Keratinocyte (primary cell): ENCODE data around the gene MPO. TPM values are rescaled to one million over a fixed set of nuclear protein-coding genes. Genes with fewer than 3 reads are reported as not detected.
A peak's percentile ranks its signal among the peaks of the same experiment; 100 is the strongest.

Source experiments
- DNase-seq: peaks from one replicate; pipeline ENCODE4 v3.0.0-alpha.2; 2011; ENCODE audit warnings: low read depth, missing footprints, low spot score
- FAIRE-seq: peaks from 2 replicates; lab custom pipeline; 2011; peaks lifted over from hg19 to GRCh38; lab: Jason Lieb, UNC
- H2AFZ ChIP-seq: 2 replicates; pipeline ENCODE4 v1.6.0; 2012; ENCODE audit warnings: low read length, control low read depth, inconsistent platforms; ENCODE audit not compliant: control insufficient read depth
- H3K27ac ChIP-seq: 2 replicates; pipeline ENCODE4 v1.5.1; 2011; ENCODE audit warnings: low read length; ENCODE audit not compliant: control insufficient read depth, insufficient read depth
- H3K27me3 ChIP-seq: 3 replicates; pipeline ENCODE4 v1.6.0; 2011; ENCODE audit warnings: low read length; ENCODE audit not compliant: control insufficient read depth, insufficient read depth; ENCODE audit errors: extremely low read depth
- H3K36me3 ChIP-seq, 2 experiments: 2 replicates in 1 of 2; 3 replicates in 1 of 2; pipeline ENCODE4 v1.5.1; 2011; ENCODE audit warnings: low read length in 2 of 2, mild to moderate bottlenecking in 1 of 2; ENCODE audit not compliant: control insufficient read depth in 2 of 2, insufficient read depth in 2 of 2; ENCODE audit errors: extremely low read depth in 1 of 2
- H3K4me1 ChIP-seq: 3 replicates; pipeline ENCODE4 v1.5.1; 2011; ENCODE audit warnings: low read length; ENCODE audit not compliant: control insufficient read depth, insufficient read depth; ENCODE audit errors: extremely low read depth
- H3K4me2 ChIP-seq: 3 replicates; pipeline ENCODE4 v1.6.0; 2011; ENCODE audit warnings: low read depth, low read length; ENCODE audit not compliant: control insufficient read depth, insufficient read depth; ENCODE audit errors: extremely low read depth
- H3K4me3 ChIP-seq, 3 experiments: fragments of 200-600 bp in 1 of 3; sonication (generic) in 1 of 3; 2 replicates in 2 of 3; 3 replicates in 1 of 3; pipeline ENCODE4 v1.5.1; 2011 to 2016; ENCODE audit warnings: low read length in 3 of 3, mild to moderate bottlenecking in 3 of 3, control low read depth in 2 of 3, inconsistent platforms in 1 of 3, low read depth in 1 of 3, mixed read lengths in 1 of 3, mixed run types in 1 of 3, moderate library complexity in 1 of 3; ENCODE audit not compliant: control insufficient read depth in 2 of 3, insufficient read depth in 2 of 3; ENCODE audit errors: extremely low read depth in 1 of 3
- H3K79me2 ChIP-seq: 2 replicates; pipeline ENCODE4 v1.6.0; 2012; ENCODE audit warnings: low read length; ENCODE audit not compliant: control insufficient read depth, insufficient read depth
- H3K9ac ChIP-seq: 3 replicates; pipeline ENCODE4 v1.6.0; 2011; ENCODE audit warnings: low read length; ENCODE audit not compliant: control insufficient read depth, insufficient read depth; ENCODE audit errors: extremely low read depth
- H3K9me1 ChIP-seq: 3 replicates; pipeline ENCODE4 v1.6.0; 2011; ENCODE audit warnings: low read length; ENCODE audit not compliant: control insufficient read depth, insufficient read depth; ENCODE audit errors: extremely low read depth
- H3K9me3 ChIP-seq: 2 replicates; pipeline ENCODE4 v1.5.1; 2012; ENCODE audit warnings: low read depth, low read length; ENCODE audit not compliant: control insufficient read depth
- H4K20me1 ChIP-seq: 3 replicates; pipeline ENCODE4 v1.6.0; 2011; ENCODE audit warnings: low read length; ENCODE audit not compliant: control insufficient read depth, insufficient read depth; ENCODE audit errors: extremely low read depth
- CTCF ChIP-seq, 3 experiments: IDR thresholded peaks in 1 of 3; conservative IDR thresholded peaks in 1 of 3; optimal IDR thresholded peaks in 1 of 3; 2 replicates in 2 of 3; 3 replicates in 1 of 3; pipeline versions ENCODE3 to v1.5.1; 2011; ENCODE audit warnings: low read length in 3 of 3, mild to moderate bottlenecking in 3 of 3, moderate library complexity in 2 of 3, control low read depth in 1 of 3, inconsistent platforms in 1 of 3; ENCODE audit not compliant: insufficient read depth in 2 of 3; ENCODE audit errors: extremely low read depth in 1 of 3
- EZH2 ChIP-seq: IDR thresholded peaks from one replicate; pipeline ENCODE4 v1.6.1; 2012; ENCODE audit warnings: inconsistent platforms, mild to moderate bottlenecking, low read length, moderate library complexity
- dilution Hi-C: fragments of 300-500 bp; cut with MboI; formaldehyde crosslinking; loops from one replicate; pipeline ENCODE4 v1.7.0; 2020; ENCODE audit warnings: low sequenced_read_pairs; ENCODE audit not compliant: extremely low pct_ligation_motif_present
- polyA plus RNA-seq, 5 experiments: library from polyadenylated mRNA; depleted of rRNA in 3 of 5; stranded (reverse) in 3 of 5; stranded (forward) in 1 of 5; unstranded in 1 of 5; fragments of >200 nt; gene quantifications; 1 replicate in 1 of 5; 2 replicates in 3 of 5; 3 replicates in 1 of 5; pipeline versions ENCODE4 v1.2.1 to v1.2.3, GENCODE V29; 2011 to 2012; ENCODE audit warnings: missing spikeins in 2 of 5, low read depth in 1 of 5, low replicate concordance in 1 of 5

The MPO gene
- polyA plus RNA-seq, 1 donor (not counting 4 experiments of a cell fraction or from before 2014, with no cell fraction given) = not detected

DNA sequence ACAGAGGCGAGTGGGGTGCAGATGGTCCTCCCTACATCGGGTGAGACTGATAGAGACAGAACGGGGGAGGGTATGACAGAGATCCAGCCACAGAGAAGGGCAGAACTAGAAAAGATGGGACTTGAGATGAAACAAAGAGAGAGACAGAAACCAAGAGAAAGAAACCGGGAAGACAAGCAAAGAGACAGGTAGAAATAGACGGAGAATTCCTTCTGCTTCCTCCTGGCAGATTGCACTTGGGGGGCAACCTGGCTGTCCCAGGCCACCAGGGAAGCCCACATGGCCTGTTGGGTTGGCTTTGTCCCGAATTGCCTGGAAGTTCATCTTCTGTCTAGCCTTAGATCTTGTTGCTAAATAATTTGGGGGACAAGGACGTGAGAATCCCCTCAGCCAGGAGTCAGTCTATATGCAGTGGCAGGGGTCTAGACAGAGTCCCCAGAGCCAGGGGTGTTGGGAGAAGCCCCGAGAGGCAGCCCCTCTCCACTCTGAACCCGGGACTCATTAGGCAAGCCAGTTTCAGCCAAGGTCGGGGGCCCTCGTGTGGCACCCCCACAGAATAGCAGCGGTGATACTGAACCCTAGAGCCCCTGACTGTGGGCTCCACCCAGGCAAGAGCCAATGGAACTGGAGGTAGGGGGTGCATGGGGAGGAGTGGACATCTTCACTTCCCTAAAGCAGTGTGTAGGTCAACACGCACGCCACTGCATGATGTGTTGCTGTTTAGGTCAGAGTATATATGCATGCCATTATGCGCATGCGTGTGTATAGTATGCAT lies 48.5 kb upstream of the MPO start:
- H3K27ac ChIP-seq = no peak overlapping the region
- no peak overlapping the region for H3K4me3 ChIP-seq
- peaks cover 45% of the 10 kb centered on the region for H3K27me3 ChIP-seq
- peak; percentile 5 to 28 (median 20) for TF ChIP-seq CTCF (optimal IDR thresholded peaks at IDR 0.05 in 1 of 3, IDR thresholded peaks at IDR 0.05 in 1 of 3, conservative IDR thresholded peaks at IDR 0.05 in 1 of 3; ENCODE audit: extremely low read depth in 1 of 3, insufficient read depth in 2 of 3, low read length in 3 of 3)
- no peak for TF ChIP-seq EZH2
- H3K9me1 ChIP-seq = no peaks in the 10 kb centered on the region
- dilution Hi-C loops = no loop called here
- H3K4me2 ChIP-seq = no peak overlapping the region
- no peaks in the 10 kb centered on the region for H3K36me3 ChIP-seq
- peaks cover 3% of the 10 kb centered on the region for H3K4me1 ChIP-seq
- no peak overlapping the region for H3K9ac ChIP-seq
- DNase-seq (no peak), FAIRE-seq (no peak)
- H2AFZ ChIP-seq = no peak overlapping the region
- no peaks in the 10 kb centered on the region for H4K20me1 ChIP-seq
- no peaks in the 10 kb centered on the region for H3K79me2 ChIP-seq
- H3K9me3 ChIP-seq = no peaks in the 10 kb centered on the region

- Histone ChIP-seq H3K4me1 (peaks cover 3% of the 10 kb centered on the region), H3K9me1 (no peaks in the 10 kb centered on the region), H4K20me1 (no peaks in the 10 kb centered on the region), H3K79me2 (no peaks in the 10 kb centered on the region), H3K27ac (no peak within 1 kb of the TSS), H2AFZ (no peak within 1 kb of the TSS), H3K36me3 (no peaks in the 10 kb centered on the region), H3K9me3 (no peaks in the 10 kb centered on the region), H3K4me3 (no peak within 1 kb of the TSS), H3K4me2 (no peak within 1 kb of the TSS), H3K9ac (no peak within 1 kb of the TSS), H3K27me3 (peaks cover 53% of the 10 kb centered on the region)
- TF ChIP-seq CTCF (optimal IDR thresholded peaks at IDR 0.05 in 1 of 3, IDR thresholded peaks at IDR 0.05 in 1 of 3, conservative IDR thresholded peaks at IDR 0.05 in 1 of 3; ENCODE audit: extremely low read depth in 1 of 3, insufficient read depth in 2 of 3, low read length in 3 of 3) (no peak), EZH2 (no peak)
- DNase-seq (no peak), FAIRE-seq (no peak)
- dilution Hi-C loops = no loop called here
Observed at GRCh38 chr17:58328195-58329034, 47.7 kb upstream of the MPO start, which contains the start of gene TSPOAP1. Gene TSPOAP1 (minus strand): TSS chr17:58328795. CDS start chr17:58327920, 875 bp downstream.
